CD4-positive, alpha-beta memory T cell (primary cell): ENCODE data around the gene CLEC16A. TPM values are rescaled to one million over a fixed set of nuclear protein-coding genes. Genes with fewer than 3 reads are reported as not detected.

Experiments
- CTCF ChIA-PET: fragments of 350-600 bp; sonication (Branson Sonifier 250); formaldehyde crosslinking; loops from one replicate; lab custom pipeline; 2021; ENCODE audit warnings: inconsistent platforms; ENCODE audit not compliant: partially characterized antibody; lab: Charles Lee
- POLR2A ChIA-PET: fragments of 350-600 bp; sonication (Branson Sonifier 250); formaldehyde crosslinking; loops from one replicate; lab custom pipeline; 2021; ENCODE audit not compliant: partially characterized antibody; lab: Charles Lee
- DNase-seq, 5 donors: peaks; one replicate each; pipeline versions ENCODE4 v3.0.0 to v3.0.0-alpha.2; 2020 to 2022; ENCODE audit warnings: mixed read lengths in 1 of 5
- H3K27ac ChIP-seq: one replicate; pipeline ENCODE4 v1.7.0; 2013; ENCODE audit warnings: low read depth, low read length
- H3K27me3 ChIP-seq: 2 replicates; pipeline ENCODE4 v1.7.0; 2013; ENCODE audit warnings: mild to moderate bottlenecking, low read length, moderate library complexity; ENCODE audit not compliant: insufficient read depth
- H3K36me3 ChIP-seq: 2 replicates; pipeline ENCODE4 v1.7.0; 2013; ENCODE audit warnings: mild to moderate bottlenecking, low read length, moderate library complexity; ENCODE audit not compliant: insufficient read depth
- H3K4me1 ChIP-seq: 2 replicates; pipeline ENCODE4 v1.7.0; 2013; ENCODE audit warnings: mild to moderate bottlenecking, low read length, moderate library complexity; ENCODE audit not compliant: insufficient read depth
- H3K4me3 ChIP-seq, 2 donors: one replicate each; pipeline ENCODE4 v1.7.0; 2013; ENCODE audit warnings: low read length in 2 of 2, mild to moderate bottlenecking in 1 of 2
- H3K9me3 ChIP-seq, 2 donors: one replicate each; pipeline ENCODE4 v1.7.0; 2013; ENCODE audit warnings: low read length in 2 of 2, control low read depth in 1 of 2; ENCODE audit not compliant: control insufficient read depth in 1 of 2
- H3K27ac Mint-ChIP-seq, 7 donors: one replicate each; pipeline ENCODE4 v1.8.0; 2020 to 2021; ENCODE audit warnings: mixed read lengths in 7 of 7, mild to moderate bottlenecking in 6 of 7, inconsistent platforms in 3 of 7, moderate library complexity in 3 of 7
- H3K27me3 Mint-ChIP-seq, 2 donors: one replicate each; pipeline ENCODE4 v1.8.0; 2020 to 2021; ENCODE audit warnings: mixed read lengths in 2 of 2
- H3K36me3 Mint-ChIP-seq, 2 donors: one replicate each; pipeline ENCODE4 v1.8.0; 2020 to 2021; ENCODE audit warnings: mixed read lengths in 2 of 2, inconsistent platforms in 1 of 2, mild to moderate bottlenecking in 1 of 2
- H3K4me1 Mint-ChIP-seq, 4 donors: one replicate each; pipeline ENCODE4 v1.8.0; 2020 to 2021; ENCODE audit warnings: mixed read lengths in 4 of 4, mild to moderate bottlenecking in 1 of 4
- H3K4me3 Mint-ChIP-seq, 8 donors: one replicate each; pipeline ENCODE4 v1.8.0; 2020 to 2021; ENCODE audit warnings: mixed read lengths in 8 of 8, mild to moderate bottlenecking in 7 of 8, moderate library complexity in 6 of 8, inconsistent platforms in 3 of 8
- H3K9me3 Mint-ChIP-seq, 8 donors: one replicate each; pipeline ENCODE4 v1.8.0; 2020 to 2021; ENCODE audit warnings: mixed read lengths in 8 of 8, mild to moderate bottlenecking in 5 of 8, inconsistent platforms in 3 of 8, moderate library complexity in 1 of 8
- intact Hi-C: fragments of 100-400 bp; cut with micrococcal nuclease; formaldehyde crosslinking; loops from one replicate; pipeline ENCODE4 v1.15.1; 2023
- polyA plus RNA-seq, 2 donors: library from polyadenylated mRNA; unstranded; fragments of 300-500 nt; fragmentation: Illumina TruSeq; gene quantifications; one replicate each; pipeline ENCODE4 v1.2.3, GENCODE V29; 2021
- total RNA-seq, 2 experiments: library from RNA; stranded (reverse); gene quantifications; one replicate each; pipeline ENCODE4 v1.2.3, GENCODE V29; 2021

Gene CLEC16A
- 10 to 100 TPM; 24.8 to 28.4 TPM for total RNA-seq
- polyA plus RNA-seq = 10 to 100 TPM in 1 of 2 donors, 1 to 10 TPM in 1; 5.2 to 24.1 TPM

DNA sequence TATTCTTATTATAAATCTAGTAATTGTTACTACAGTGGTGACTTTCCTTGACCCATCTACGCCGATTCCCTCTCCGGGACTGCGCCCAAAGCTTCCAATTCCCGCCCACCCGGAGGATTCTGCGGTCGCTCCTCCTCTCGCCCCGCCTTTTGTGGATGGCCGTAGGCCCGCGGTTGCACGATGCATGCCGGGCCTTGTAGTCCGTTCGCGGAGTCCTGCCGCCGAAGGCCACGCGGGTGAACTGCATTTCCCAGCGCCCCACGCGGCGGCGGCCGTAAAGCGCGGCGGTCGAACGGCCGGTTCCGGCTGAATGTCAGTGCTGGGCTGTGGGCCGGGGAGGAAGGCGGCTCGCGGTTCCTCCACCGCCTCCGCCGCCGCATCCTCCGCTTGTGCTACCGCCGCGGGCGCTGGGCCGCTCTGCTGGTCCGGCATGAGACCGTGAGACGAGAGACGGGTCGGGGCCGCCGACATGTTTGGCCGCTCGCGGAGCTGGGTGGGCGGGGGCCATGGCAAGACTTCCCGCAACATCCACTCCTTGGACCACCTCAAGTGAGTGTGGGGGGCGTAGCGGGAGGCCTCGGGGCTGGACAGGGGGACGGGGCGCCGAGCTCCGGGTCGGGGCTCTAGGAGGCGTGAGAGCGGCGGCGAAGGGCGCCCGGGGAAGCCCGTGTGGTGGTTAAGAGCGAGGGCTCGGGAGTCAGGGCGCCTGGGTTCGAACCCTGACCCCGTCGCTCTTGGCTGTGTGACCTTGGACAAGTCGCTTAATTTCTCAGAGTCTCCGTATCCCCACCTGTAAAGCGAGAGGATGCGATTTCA is at the start of gene CLEC16A:
Gene CLEC16A (plus strand): TSS at position 316 of the 816 bp plus-strand sequence. CDS start 154 bp downstream, at position 470.
- POLR2A ChIA-PET = interaction anchor here (0.9 to 2.8 kb wide), 6 partner anchors 10 to 1859 kb away, joined by 3 to 17 read pairs (median 4); partner anchors contain the start of genes SOCS1 and TXNDC11
- peak within 1 kb of the TSS; percentile 66 to 94 (median 88) for H3K27ac Mint-ChIP-seq
- Histone ChIP-seq H3K27me3 (no peaks in the 10 kb centered on the region), H3K9me3 (no peaks in the 10 kb centered on the region), H3K36me3 (no peaks in the 10 kb centered on the region), H3K4me1 (peaks cover 74% of the 10 kb centered on the region), H3K4me3 (peak within 1 kb of the TSS; percentile 81 to 89), H3K27ac (peak within 1 kb of the TSS; percentile 83)
- peak; percentile 94 to 97 (median 95) for DNase-seq
- no peaks in the 10 kb centered on the region for H3K27me3 Mint-ChIP-seq
- CTCF ChIA-PET = interaction anchor here (1.5 to 1.6 kb wide), 2 partner anchors 9 to 19 kb away, joined by 5 to 12 read pairs; no protein-coding TSS in a partner anchor
- peaks cover 49 to 86% (median 67%) of the 10 kb centered on the region in 4 donors for H3K4me1 Mint-ChIP-seq
- peaks cover 0 to 2% (median 0%) of the 10 kb centered on the region in 8 donors for H3K9me3 Mint-ChIP-seq
- H3K4me3 Mint-ChIP-seq = peak within 1 kb of the TSS; percentile 83 to 96 (median 90)
- H3K36me3 Mint-ChIP-seq = peaks cover 0 to 11% of the 10 kb centered on the region in 2 donors
- intact Hi-C loops = loop anchor here (1.0 to 5.0 kb wide), 7 partner anchors 200 to 1852 kb away; partner anchors contain the start of genes HAPSTR1, RMI2, RSL1D1 and ZC3H7A

- H3K4me1 ChIP-seq = no peaks in the 10 kb centered on the region
- CTCF ChIA-PET = no interaction called here
These were observed 49.1 kb upstream of the CLEC16A start for GRCh38 chr16:10895053-10895946.

GRCh38 chr16:10896165-10896564 is 48.2 kb upstream of the CLEC16A start:
- POLR2A ChIA-PET = no interaction called here
- Histone ChIP-seq H3K9me3 (no peaks in the 10 kb centered on the region), H3K27me3 (no peaks in the 10 kb centered on the region), H3K27ac (no peak overlapping the region), H3K4me1 (no peaks in the 10 kb centered on the region), H3K4me3 (no peak overlapping the region), H3K36me3 (no peaks in the 10 kb centered on the region)
- intact Hi-C loops = no loop called here
- Mint-ChIP-seq H3K27me3 (peaks cover 0 to 3% of the 10 kb centered on the region in 2 donors), H3K36me3 (no peaks in the 10 kb centered on the region), H3K4me1 (peaks cover 0 to 5% (median 0%) of the 10 kb centered on the region in 4 donors), H3K9me3 (peaks cover 0 to 6% (median 0%) of the 10 kb centered on the region in 8 donors), H3K4me3 (no peak overlapping the region), H3K27ac (no peak overlapping the region)
- CTCF ChIA-PET = no interaction called here
- DNase-seq = no peak

More at GRCh38 chr16:10895053-10895946, 49.1 kb upstream of the CLEC16A start:
- no peaks in the 10 kb centered on the region for H3K36me3 ChIP-seq
- POLR2A ChIA-PET = no interaction called here
- no peak overlapping the region for H3K27ac ChIP-seq
- Mint-ChIP-seq H3K36me3 (no peaks in the 10 kb centered on the region), H3K27ac (no peak overlapping the region), H3K4me1 (peaks cover 0 to 5% (median 0%) of the 10 kb centered on the region in 4 donors), H3K9me3 (peaks cover 0 to 6% (median 0%) of the 10 kb centered on the region in 8 donors), H3K4me3 (no peak overlapping the region), H3K27me3 (peaks cover 0 to 7% of the 10 kb centered on the region in 2 donors)
- intact Hi-C loops = no loop called here
- H3K9me3 ChIP-seq = no peaks in the 10 kb centered on the region
- peak in 2 of 5 donors; percentile 6 to 13 for DNase-seq
- no peaks in the 10 kb centered on the region for H3K27me3 ChIP-seq
- no peak overlapping the region for H3K4me3 ChIP-seq

GRCh38 chr16:10896723-10897122 is 47.6 kb upstream of the CLEC16A start:
- Histone ChIP-seq H3K4me3 (no peak overlapping the region), H3K4me1 (no peaks in the 10 kb centered on the region), H3K9me3 (no peaks in the 10 kb centered on the region), H3K27ac (no peak overlapping the region), H3K36me3 (no peaks in the 10 kb centered on the region), H3K27me3 (no peaks in the 10 kb centered on the region)
- Mint-ChIP-seq H3K27me3 (peaks cover 0 to 2% of the 10 kb centered on the region in 2 donors), H3K4me1 (peaks cover 0 to 5% (median 0%) of the 10 kb centered on the region in 4 donors), H3K27ac (no peak overlapping the region), H3K4me3 (no peak overlapping the region), H3K9me3 (peaks cover 0 to 6% (median 0%) of the 10 kb centered on the region in 8 donors), H3K36me3 (no peaks in the 10 kb centered on the region)
- POLR2A ChIA-PET = no interaction called here
- intact Hi-C loops = no loop called here
- CTCF ChIA-PET = no interaction called here
- no peak for DNase-seq

- Mint-ChIP-seq H3K27me3 (peaks cover 0 to 2% of the 10 kb centered on the region in 2 donors), H3K4me1 (peaks cover 0 to 5% (median 0%) of the 10 kb centered on the region in 4 donors), H3K9me3 (peaks cover 0 to 6% (median 0%) of the 10 kb centered on the region in 8 donors), H3K4me3 (no peak overlapping the region), H3K27ac (no peak overlapping the region), H3K36me3 (no peaks in the 10 kb centered on the region)
- Histone ChIP-seq H3K4me1 (no peaks in the 10 kb centered on the region), H3K9me3 (no peaks in the 10 kb centered on the region), H3K27me3 (no peaks in the 10 kb centered on the region), H3K4me3 (no peak overlapping the region), H3K36me3 (no peaks in the 10 kb centered on the region), H3K27ac (no peak overlapping the region)
- no peak for DNase-seq
- CTCF ChIA-PET = no interaction called here
- POLR2A ChIA-PET = no interaction called here
- intact Hi-C loops = no loop called here
These were observed 47.2 kb upstream of the CLEC16A start for GRCh38 chr16:10897134-10897533.

DNA sequence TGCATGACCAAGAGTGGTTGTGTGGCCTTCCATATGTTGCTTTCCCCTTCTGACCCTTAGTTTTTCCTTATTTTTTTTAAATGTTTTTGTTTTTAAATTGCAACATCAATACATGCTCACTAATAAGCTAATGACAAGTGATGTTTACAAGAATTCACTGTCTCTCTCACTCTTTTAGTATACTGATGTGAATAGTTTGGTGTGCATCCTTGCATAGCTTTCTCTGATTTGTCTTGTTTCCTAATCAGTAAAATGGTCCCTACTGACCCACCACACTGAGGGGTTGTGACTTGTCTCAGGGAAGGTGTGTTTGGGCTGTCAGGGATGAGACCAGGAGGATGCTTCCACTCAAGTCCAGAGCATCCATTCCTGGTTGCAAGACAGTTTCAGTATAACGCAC is 41.4 kb upstream of the CLEC16A start:
- no peaks in the 10 kb centered on the region for H3K9me3 ChIP-seq
- no peaks in the 10 kb centered on the region for H3K4me1 Mint-ChIP-seq
- ChIA-PET CTCF (interaction anchor here (1.1 kb wide), 1 partner anchor 37 kb away, joined by 3 read pairs; no protein-coding TSS in a partner anchor), POLR2A (no interaction called here)
- intact Hi-C loops = no loop called here
- H3K36me3 Mint-ChIP-seq = peaks cover 1 to 6% of the 10 kb centered on the region in 2 donors
- H3K36me3 ChIP-seq = no peaks in the 10 kb centered on the region
- no peak overlapping the region for H3K4me3 Mint-ChIP-seq
- no peak overlapping the region for H3K27ac Mint-ChIP-seq
- no peak overlapping the region for H3K4me3 ChIP-seq
- peaks cover 0 to 15% (median 8%) of the 10 kb centered on the region in 8 donors for H3K9me3 Mint-ChIP-seq
- H3K27me3 Mint-ChIP-seq = peaks cover 0 to 2% of the 10 kb centered on the region in 2 donors
- no peak overlapping the region for H3K27ac ChIP-seq
- H3K4me1 ChIP-seq = no peaks in the 10 kb centered on the region
- no peak for DNase-seq
- no peaks in the 10 kb centered on the region for H3K27me3 ChIP-seq
